HG03571 (cell line): ENCODE measurements around the gene EYS.
"Not testable (repeated sequence)": the region's sequence is repeated elsewhere in the genome, so short reads cannot be mapped to it uniquely, and the experiment has no call there.

ENCODE experiments used
- ATAC-seq: cut with Tn5 transposase; IDR thresholded peaks from one replicate; pipeline ENCODE4 v1.9.1; 2021; ENCODE audit not compliant: unreplicated experiment

Gene EYS

GRCh38 chr6:64497634-64498033 is 1209.4 kb downstream of the EYS start:
- ATAC-seq = no peak

- ATAC-seq = no peak
These were observed 1217.3 kb downstream of the EYS start for GRCh38 chr6:64489763-64490162.

- ATAC-seq = no peak
These were observed 1220.3 kb downstream of the EYS start for GRCh38 chr6:64486578-64487351.

- no peak for ATAC-seq
These were observed 1223.0 kb downstream of the EYS start for GRCh38 chr6:64483956-64484499.

GRCh38 chr6:64482631-64483030 is 1224.4 kb downstream of the EYS start:
- no peak for ATAC-seq

- ATAC-seq = no peak
These were observed 1227.9 kb downstream of the EYS start for GRCh38 chr6:64479134-64479533.

- no peak for ATAC-seq
These were observed 1229.6 kb downstream of the EYS start for GRCh38 chr6:64477391-64477790.

- no peak for ATAC-seq
These were observed 1230.1 kb downstream of the EYS start for GRCh38 chr6:64476935-64477334.

GRCh38 chr6:64469405-64469804 is 1237.6 kb downstream of the EYS start:
- not testable (repeated sequence) for ATAC-seq

- no peak for ATAC-seq
These were observed 1239.4 kb downstream of the EYS start for GRCh38 chr6:64467656-64468055.

- no peak for ATAC-seq
These were observed 1247.5 kb downstream of the EYS start for GRCh38 chr6:64459411-64459944.

- not testable (repeated sequence) for ATAC-seq
These were observed 1258.9 kb downstream of the EYS start for GRCh38 chr6:64448101-64448500.

- ATAC-seq = no peak
These were observed 1262.0 kb downstream of the EYS start for GRCh38 chr6:64445038-64445437.

GRCh38 chr6:64439274-64439673 is 1267.8 kb downstream of the EYS start:
- ATAC-seq = no peak

GRCh38 chr6:64437996-64438395 is 1269.0 kb downstream of the EYS start:
- no peak for ATAC-seq

- ATAC-seq = no peak
These were observed 1277.1 kb downstream of the EYS start for GRCh38 chr6:64429926-64430325.

GRCh38 chr6:64428186-64428585 is 1278.8 kb downstream of the EYS start:
- no peak for ATAC-seq

GRCh38 chr6:64415926-64416325 is 1291.1 kb downstream of the EYS start:
- ATAC-seq = no peak

GRCh38 chr6:64411226-64411625 is 1295.8 kb downstream of the EYS start:
- ATAC-seq = no peak

- ATAC-seq = no peak
These were observed 1297.1 kb downstream of the EYS start for GRCh38 chr6:64409948-64410347.

- ATAC-seq = no peak
These were observed 1302.6 kb downstream of the EYS start for GRCh38 chr6:64404396-64404795.

GRCh38 chr6:64383277-64383676 is 1323.7 kb downstream of the EYS start:
- no peak for ATAC-seq

- no peak for ATAC-seq
These were observed 1330.6 kb downstream of the EYS start for GRCh38 chr6:64376394-64376793.
